K562 (cell line): Measurements from ENCODE around the gene R3HDM1. TPM values are rescaled to one million over a fixed set of nuclear protein-coding genes. Genes with fewer than 3 reads are reported as not detected.

Experiments used
- ARHGAP35 ChIP-seq: fragments of 450-650 bp; IDR thresholded peaks from 2 replicates; pipeline ENCODE4 v1.6.1; 2018; ENCODE audit not compliant: partially characterized antibody
- BACH1 ChIP-seq: fragments of 200-800 bp; sonication (Bioruptor generic); IDR thresholded peaks from 2 replicates; pipeline ENCODE4 v1.6.1; 2016; ENCODE audit warnings: missing genetic modification characterization, missing compliant biosample characterization
- BDP1 ChIP-seq: IDR thresholded peaks from 3 replicates; pipeline ENCODE4 v1.6.1; 2011; ENCODE audit not compliant: insufficient read length, insufficient read depth
- CAMTA2 ChIP-seq: fragments of 250-450 bp; sonication (Bioruptor Pico); conservative IDR thresholded peaks from 2 replicates; pipeline ENCODE4 v1.5.1; 2022
- E2F1 ChIP-seq: sonication (generic); formaldehyde crosslinking; IDR thresholded peaks from 2 replicates; pipeline ENCODE4 v1.8.1; 2023; ENCODE audit warnings: mild to moderate bottlenecking, missing genetic modification reagents, moderate library complexity
- HCFC1 ChIP-seq: IDR thresholded peaks from 2 replicates; pipeline ENCODE4 v1.6.1; 2012; ENCODE audit warnings: low read depth, low read length, improper control_type of control experiment
- HIVEP1 ChIP-seq: fragments of 250-450 bp; sonication (Bioruptor Pico); IDR thresholded peaks from 2 replicates; pipeline ENCODE4 v1.4.0; 2020; ENCODE audit warnings: mild to moderate bottlenecking
- MAX ChIP-seq: sonication (generic); formaldehyde crosslinking; IDR thresholded peaks from 2 replicates; pipeline ENCODE4 v1.9.0; 2022; ENCODE audit warnings: mild to moderate bottlenecking, missing genetic modification reagents
- NEUROD1 ChIP-seq: fragments of 150-350 bp; IDR thresholded peaks from 2 replicates; pipeline ENCODE4 v1.6.1; 2014; ENCODE audit warnings: borderline replicate concordance, low read length, low read depth; ENCODE audit not compliant: partially characterized antibody
- PHTF2 ChIP-seq: fragments of 250-450 bp; sonication (Bioruptor Pico); IDR thresholded peaks from 2 replicates; pipeline ENCODE4 v1.5.0; 2021; ENCODE audit warnings: mild to moderate bottlenecking
- RBM34 ChIP-seq: fragments of 200-400 bp; formaldehyde crosslinking; IDR thresholded peaks from 2 replicates; pipeline ENCODE4 v1.6.1; 2018; ENCODE audit warnings: low read length, borderline replicate concordance; ENCODE audit not compliant: insufficient read depth
- SAFB2 ChIP-seq: fragments of 200-400 bp; formaldehyde crosslinking; IDR thresholded peaks from 2 replicates; pipeline ENCODE4 v1.6.1; 2018; ENCODE audit warnings: borderline replicate concordance, low read length, low read depth, moderate library complexity; ENCODE audit not compliant: severe bottlenecking
- SPI1 ChIP-seq: IDR thresholded peaks from 2 replicates; pipeline ENCODE4 v1.6.1; 2011; ENCODE audit warnings: low read depth, low read length, control low read depth, borderline replicate concordance
- SRSF3 ChIP-seq: fragments of 200-400 bp; formaldehyde crosslinking; IDR thresholded peaks from 2 replicates; pipeline ENCODE4 v1.6.1; 2016; ENCODE audit warnings: mild to moderate bottlenecking, low read length, moderate library complexity; ENCODE audit not compliant: insufficient read depth
- ZFP1 ChIP-seq: fragments of 450-650 bp; formaldehyde crosslinking; IDR thresholded peaks from 2 replicates; pipeline ENCODE4 v1.4.0; 2020; ENCODE audit warnings: mild to moderate bottlenecking, mixed read lengths
- ZNF280A ChIP-seq: fragments of 450-650 bp; IDR thresholded peaks from 2 replicates; pipeline ENCODE4 v1.6.1; 2018; ENCODE audit warnings: mild to moderate bottlenecking, low read depth; ENCODE audit not compliant: partially characterized antibody
- ZNF589 ChIP-seq: fragments of 200-800 bp; sonication (Bioruptor generic); IDR thresholded peaks from 2 replicates; pipeline ENCODE4 v1.6.1; 2016; ENCODE audit warnings: low read depth, missing genetic modification characterization, missing compliant biosample characterization
- ZNF592 ChIP-seq: fragments of 450-650 bp; IDR thresholded peaks from 2 replicates; pipeline ENCODE4 v1.6.1; 2017; ENCODE audit warnings: antibody characterized with exemption, mild to moderate bottlenecking
- polyA plus RNA-seq, 8 experiments: library from polyadenylated mRNA; depleted of rRNA in 4 of 8; stranded (reverse) in 5 of 8; unstranded in 3 of 8; fragments of >200 nt; fragmentation: Nextera tagmentation in 2 of 8; fragmentation: Illumina TruSeq in 1 of 8; extraction: Ambion mirVana in 2 of 8; extraction: Trizol in 1 of 8; gene quantifications; 2 replicates each; pipeline versions ENCODE4 v1.2.1 to v1.2.3, GENCODE V29; 2011 to 2014; ENCODE audit warnings: inconsistent platforms in 1 of 8, missing spikeins in 1 of 8
- total RNA-seq, 7 experiments: library from RNA; depleted of rRNA in 6 of 7; stranded (reverse); fragments of >200 nt in 6 of 7; fragmentation: Illumina TruSeq in 2 of 7; extraction: Trizol in 2 of 7; gene quantifications; 2 replicates each; pipeline versions ENCODE4 v1.2.1 to v1.2.3, GENCODE V29; 2011 to 2021; ENCODE audit warnings: low replicate concordance in 1 of 7

Gene R3HDM1
- total and polyA plus RNA-seq, 9 of the 15 experiments (the other 6 are each of a cell fraction or from before 2014, with no cell fraction given) = 12.4 to 89.4 (median 31.0) TPM

GRCh38 chr2:135530313-135531230 is 712 bp upstream of the R3HDM1 start, which contains the start of gene ZRANB3 (continued):
- TF ChIP-seq ZNF592 (peak; percentile 48; the same call in 1 of the 2 replicates), HCFC1 (peak; percentile 95), ZFP1 (no peak), PHTF2 (no peak), MAX (CRISPR knock-in tag) (peak; percentile 59), ZNF589 (CRISPR knock-in tag) (no peak), E2F1 (CRISPR knock-in tag) (no peak; the same call in 1 of the 2 replicates), ARHGAP35 (no peak), SPI1 (0 out of 2 replicates have a peak, but pooled peaks have one; percentile 32), NEUROD1 (no peak), SRSF3 (no peak), ZNF280A (no peak), HIVEP1 (CRISPR knock-in tag) (no peak), CAMTA2 (CRISPR knock-in tag) (no peak), BDP1 (no peak), RBM34 (no peak), SAFB2 (no peak), BACH1 (tag) (peak; percentile 29; the same call in 1 of the 2 replicates)
